Activated T-helper 1 cell treated with anti-CD3 and anti-CD28 coated beads, Interleukin-12 subunit alpha, Interleukin-12 subunit beta, Interleukin-2, Interleukin-4 antibody, amounts not matched to agents 30 ng/mL and 10 ng/mL and 1 ng/mL, durations not matched to agents 14 hours and 24 hours and 36 hours (primary cell): ENCODE results near the gene SMIM24. TPM values are rescaled to one million over a fixed set of nuclear protein-coding genes. Genes with fewer than 3 reads are reported as not detected.
"Not testable (repeated sequence)": the region's sequence is repeated elsewhere in the genome, so short reads cannot be mapped to it uniquely, and the experiment has no call there.

Experiments used
- DNase-seq: peaks from one replicate; pipeline ENCODE4 v3.0.0; 2021; ENCODE audit warnings: low spot score
- H3K27ac Mint-ChIP-seq: one replicate; pipeline ENCODE4 v1.8.0; 2021; ENCODE audit warnings: mild to moderate bottlenecking, mixed read lengths
- H3K27me3 Mint-ChIP-seq: one replicate; pipeline ENCODE4 v1.8.0; 2022; ENCODE audit warnings: mild to moderate bottlenecking, moderate library complexity, mixed read lengths; ENCODE audit not compliant: insufficient read depth
- H3K36me3 Mint-ChIP-seq: one replicate; pipeline ENCODE4 v1.8.0; 2021; ENCODE audit warnings: low read depth, mixed read lengths
- H3K4me1 Mint-ChIP-seq: one replicate; pipeline ENCODE4 v1.8.0; 2021; ENCODE audit warnings: low read depth, mixed read lengths
- H3K4me3 Mint-ChIP-seq: one replicate; pipeline ENCODE4 v1.8.0; 2021; ENCODE audit warnings: mild to moderate bottlenecking, moderate library complexity, mixed read lengths
- H3K9me3 Mint-ChIP-seq: one replicate; pipeline ENCODE4 v1.8.0; 2021; ENCODE audit warnings: mixed read lengths
- intact Hi-C: fragments of 100-400 bp; cut with micrococcal nuclease; formaldehyde crosslinking; loops from one replicate; pipeline ENCODE4 v1.15.1; 2024
- total RNA-seq: library from RNA; stranded (reverse); gene quantifications from 2 replicates; pipeline ENCODE4 v1.2.3, GENCODE V29; 2022

The SMIM24 gene
- total RNA-seq, 1 donor from 2014 or later: not detected

DNA sequence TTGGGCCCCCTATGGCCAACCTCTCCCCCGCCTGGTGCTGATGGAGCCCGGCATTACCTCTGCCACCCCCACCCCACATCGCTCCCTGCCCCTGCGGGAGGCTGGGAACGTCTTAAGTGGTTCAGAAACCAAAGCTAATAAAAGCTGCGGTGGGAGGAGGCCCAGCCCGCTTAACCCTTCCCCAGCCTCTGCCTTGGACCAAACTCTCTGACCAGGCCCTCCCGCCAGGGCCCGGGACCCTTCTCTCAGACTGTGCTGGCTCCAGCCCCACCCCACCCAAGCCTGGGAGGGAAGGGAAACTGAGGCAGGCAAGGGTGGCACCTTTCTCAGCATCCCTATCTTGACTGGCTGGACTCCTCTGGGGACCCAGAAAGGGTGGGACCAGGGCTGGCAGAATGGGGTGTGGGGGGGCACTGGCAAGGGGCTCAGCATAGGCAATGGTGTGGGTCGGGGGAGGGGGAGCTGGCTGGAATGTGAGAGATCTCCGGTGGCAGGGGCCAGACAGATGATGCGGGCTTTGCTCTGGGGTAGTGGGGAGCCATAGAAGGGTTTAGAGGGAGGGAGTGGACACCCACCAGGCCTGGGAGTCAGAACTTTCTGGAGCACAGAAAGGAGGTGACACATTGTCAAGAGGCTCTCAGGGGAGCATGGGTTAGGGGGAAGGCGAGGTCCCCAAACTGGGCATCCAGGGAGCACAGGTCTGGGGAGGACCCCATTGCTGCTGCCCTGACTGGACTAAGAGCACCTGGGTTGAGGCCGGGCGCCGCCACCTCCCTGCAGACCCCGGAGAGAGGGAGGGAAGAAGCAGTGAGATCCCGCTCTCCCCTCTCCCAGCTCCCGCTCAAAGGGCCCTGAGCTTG lies 21.9 kb downstream of the SMIM24 start:
- Mint-ChIP-seq H3K9me3 (no peaks in the 10 kb centered on the region), H3K4me3 (no peak overlapping the region), H3K4me1 (no peaks in the 10 kb centered on the region), H3K27me3 (no peaks in the 10 kb centered on the region), H3K36me3 (peaks cover 2% of the 10 kb centered on the region), H3K27ac (no peak overlapping the region)
- intact Hi-C loops: no loop called here
- DNase-seq: no peak

GRCh38 chr19:3457528-3458228 lies 22.6 kb downstream of the SMIM24 start:
- Mint-ChIP-seq H3K36me3 (peaks cover 2% of the 10 kb centered on the region), H3K27ac (no peak overlapping the region), H3K4me1 (no peaks in the 10 kb centered on the region), H3K4me3 (no peak overlapping the region), H3K9me3 (no peaks in the 10 kb centered on the region), H3K27me3 (no peaks in the 10 kb centered on the region)
- intact Hi-C loops: no loop called here
- no peak for DNase-seq

DNA sequence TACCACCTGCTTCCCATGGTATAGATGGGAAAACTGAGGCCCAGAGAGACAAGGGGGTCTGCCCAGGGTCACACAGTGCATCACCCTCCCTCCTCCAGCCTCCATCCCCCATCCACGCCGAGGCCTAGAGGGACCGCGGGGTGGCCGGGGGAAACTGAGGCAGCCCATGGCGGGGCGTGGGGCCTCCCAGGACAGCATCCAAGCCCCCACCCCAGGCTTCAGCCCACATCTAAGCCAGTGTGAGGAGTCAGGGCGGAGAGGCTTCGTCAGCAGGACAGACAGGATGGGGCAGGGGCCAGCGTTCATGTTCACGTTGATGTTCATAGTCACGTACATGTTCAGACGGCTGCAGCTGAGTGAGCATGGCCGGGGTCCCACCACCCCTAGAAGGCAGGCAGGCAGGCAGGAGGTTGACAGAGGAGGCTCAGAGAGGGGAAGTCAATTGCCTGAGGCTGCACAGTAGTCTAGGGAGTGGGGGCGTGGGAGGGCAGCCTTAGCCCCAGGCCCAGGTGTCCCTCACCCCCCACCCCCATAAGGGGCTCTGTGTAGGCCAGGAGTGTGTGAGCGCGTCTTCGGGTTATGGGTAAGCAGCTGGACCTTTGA lies 23.3 kb downstream of the SMIM24 start:
- no peaks in the 10 kb centered on the region for H3K9me3 Mint-ChIP-seq
- intact Hi-C loops: no loop called here

GRCh38 chr19:3455960-3456601 lies 24.2 kb downstream of the SMIM24 start:
- H3K27ac Mint-ChIP-seq: no peak overlapping the region
- intact Hi-C loops: no loop called here
- no peak for DNase-seq
- peaks cover 2% of the 10 kb centered on the region for H3K36me3 Mint-ChIP-seq
- no peaks in the 10 kb centered on the region for H3K4me1 Mint-ChIP-seq
- no peaks in the 10 kb centered on the region for H3K9me3 Mint-ChIP-seq
- H3K4me3 Mint-ChIP-seq: no peak overlapping the region
- no peaks in the 10 kb centered on the region for H3K27me3 Mint-ChIP-seq

More for the DNA sequence above, 23.3 kb downstream of the SMIM24 start:
- H3K4me3 Mint-ChIP-seq: no peak overlapping the region
- no peaks in the 10 kb centered on the region for H3K4me1 Mint-ChIP-seq
- H3K36me3 Mint-ChIP-seq: peaks cover 2% of the 10 kb centered on the region
- no peak overlapping the region for H3K27ac Mint-ChIP-seq
- DNase-seq: no peak
- no peaks in the 10 kb centered on the region for H3K27me3 Mint-ChIP-seq

GRCh38 chr19:3455393-3455955 lies 24.9 kb downstream of the SMIM24 start:
- H3K9me3 Mint-ChIP-seq: no peaks in the 10 kb centered on the region
- peaks cover 2% of the 10 kb centered on the region for H3K36me3 Mint-ChIP-seq
- no peak overlapping the region for H3K27ac Mint-ChIP-seq
- no peaks in the 10 kb centered on the region for H3K4me1 Mint-ChIP-seq
- H3K4me3 Mint-ChIP-seq: no peak overlapping the region
- no peak for DNase-seq
- intact Hi-C loops: no loop called here
- no peaks in the 10 kb centered on the region for H3K27me3 Mint-ChIP-seq

- DNase-seq: no peak
- intact Hi-C loops: no loop called here
- H3K4me1 Mint-ChIP-seq: no peaks in the 10 kb centered on the region
- H3K27ac Mint-ChIP-seq: no peak overlapping the region
- no peak overlapping the region for H3K4me3 Mint-ChIP-seq
- H3K9me3 Mint-ChIP-seq: no peaks in the 10 kb centered on the region
- H3K36me3 Mint-ChIP-seq: peaks cover 2% of the 10 kb centered on the region
- H3K27me3 Mint-ChIP-seq: no peaks in the 10 kb centered on the region
Observed at GRCh38 chr19:3454656-3455392, 25.5 kb downstream of the SMIM24 start.

GRCh38 chr19:3453840-3454239 lies 26.5 kb downstream of the SMIM24 start:
- H3K4me3 Mint-ChIP-seq: no peak overlapping the region
- intact Hi-C loops: no loop called here
- no peaks in the 10 kb centered on the region for H3K9me3 Mint-ChIP-seq
- peaks cover 2% of the 10 kb centered on the region for H3K36me3 Mint-ChIP-seq
- H3K27ac Mint-ChIP-seq: no peak overlapping the region
- H3K4me1 Mint-ChIP-seq: no peaks in the 10 kb centered on the region
- no peak for DNase-seq
- no peaks in the 10 kb centered on the region for H3K27me3 Mint-ChIP-seq

- H3K27ac Mint-ChIP-seq, DNase-seq, H3K4me3 Mint-ChIP-seq, H3K9me3 Mint-ChIP-seq, intact Hi-C loops, H3K27me3 Mint-ChIP-seq, H3K4me1 Mint-ChIP-seq, H3K36me3 Mint-ChIP-seq: not testable (repeated sequence)
Observed at GRCh38 chr19:3452942-3453214, 27.4 kb downstream of the SMIM24 start.

GRCh38 chr19:3452171-3452941 lies 28.0 kb downstream of the SMIM24 start:
- peaks cover 2% of the 10 kb centered on the region for H3K36me3 Mint-ChIP-seq
- intact Hi-C loops: no loop called here
- no peaks in the 10 kb centered on the region for H3K9me3 Mint-ChIP-seq
- H3K27ac Mint-ChIP-seq: no peak overlapping the region
- no peaks in the 10 kb centered on the region for H3K4me1 Mint-ChIP-seq
- H3K4me3 Mint-ChIP-seq: no peak overlapping the region
- DNase-seq: no peak
- no peaks in the 10 kb centered on the region for H3K27me3 Mint-ChIP-seq

- Mint-ChIP-seq H3K4me3 (no peak overlapping the region), H3K36me3 (peaks cover 2% of the 10 kb centered on the region), H3K9me3 (no peaks in the 10 kb centered on the region), H3K4me1 (no peaks in the 10 kb centered on the region), H3K27me3 (no peaks in the 10 kb centered on the region), H3K27ac (no peak overlapping the region)
- DNase-seq: no peak
- intact Hi-C loops: no loop called here
Observed at GRCh38 chr19:3451451-3451866, 28.9 kb downstream of the SMIM24 start.

GRCh38 chr19:3450796-3451411 lies 29.4 kb downstream of the SMIM24 start:
- H3K36me3 Mint-ChIP-seq: peaks cover 2% of the 10 kb centered on the region
- intact Hi-C loops: no loop called here
- no peak overlapping the region for H3K27ac Mint-ChIP-seq
- H3K27me3 Mint-ChIP-seq: no peaks in the 10 kb centered on the region
- H3K4me1 Mint-ChIP-seq: no peaks in the 10 kb centered on the region
- H3K9me3 Mint-ChIP-seq: no peaks in the 10 kb centered on the region
- no peak for DNase-seq
- no peak overlapping the region for H3K4me3 Mint-ChIP-seq
